Endometrium (tissue), 2 donors: ENCODE results near the gene MITD1.
"Not testable (repeated sequence)": the region's sequence is repeated elsewhere in the genome, so short reads cannot be mapped to it uniquely, and the experiment has no call there.

Experiments used
- FAIRE-seq: peaks from 2 replicates; lab custom pipeline; 2012; peaks lifted over from hg19 to GRCh38; lab: Jason Lieb, UNC
- donor health status: control.
- donor health status: control.

Gene MITD1

DNA sequence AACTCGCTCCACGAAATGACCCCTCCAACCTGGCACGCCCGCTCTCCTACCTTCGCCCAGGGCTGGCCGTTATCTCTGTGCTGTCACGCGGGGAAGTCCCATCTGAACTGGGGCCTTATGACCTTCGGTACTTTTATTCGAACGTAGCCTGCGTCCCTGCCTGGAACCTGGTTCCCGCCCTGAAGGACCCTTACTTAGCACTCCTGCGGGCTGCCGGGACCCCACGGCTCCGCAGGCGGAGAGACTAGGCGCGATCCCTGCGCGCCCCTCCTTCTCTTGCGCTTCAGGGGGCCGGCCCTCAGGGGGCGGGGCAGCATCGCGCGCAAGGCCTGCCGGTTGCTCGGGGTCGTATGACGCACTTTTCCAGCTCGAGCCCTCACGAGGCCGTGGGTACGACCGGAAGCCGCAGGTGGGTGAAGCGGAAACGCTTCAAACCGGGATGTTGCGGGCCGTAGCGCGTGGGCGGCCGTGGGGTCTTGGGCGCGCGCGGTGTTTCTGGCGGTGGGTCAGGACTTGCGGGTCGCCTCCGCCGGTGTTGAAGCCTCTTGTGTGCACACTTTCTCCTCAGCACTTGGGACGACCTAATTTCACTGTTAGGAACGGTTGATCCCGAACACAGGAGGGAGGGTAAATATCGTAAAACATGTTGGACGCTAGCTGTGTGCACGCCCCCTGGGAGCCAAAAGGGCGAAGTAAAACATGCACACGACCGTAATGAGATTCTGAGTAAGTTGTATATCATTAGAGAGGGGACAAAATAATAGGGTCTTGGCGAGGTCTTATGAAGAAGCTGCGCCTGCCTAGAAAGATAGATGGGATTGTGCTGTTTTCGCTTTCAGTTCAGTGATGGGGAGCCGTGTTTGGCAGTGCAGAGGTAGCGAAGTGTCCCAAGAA is 26.0 kb downstream of the MITD1 start, which contains the start of the genes LIPT1 and TSGA10:
LIPT1 (plus strand) TSS at position 325 of the 894 bp plus-strand sequence. CDS start 6,991 bp downstream, outside the sequence.
TSGA10 (minus strand) TSS at position 300 of the 894 bp plus-strand sequence. CDS start 45,503 bp downstream, outside the sequence.
- no peak for FAIRE-seq

DNA sequence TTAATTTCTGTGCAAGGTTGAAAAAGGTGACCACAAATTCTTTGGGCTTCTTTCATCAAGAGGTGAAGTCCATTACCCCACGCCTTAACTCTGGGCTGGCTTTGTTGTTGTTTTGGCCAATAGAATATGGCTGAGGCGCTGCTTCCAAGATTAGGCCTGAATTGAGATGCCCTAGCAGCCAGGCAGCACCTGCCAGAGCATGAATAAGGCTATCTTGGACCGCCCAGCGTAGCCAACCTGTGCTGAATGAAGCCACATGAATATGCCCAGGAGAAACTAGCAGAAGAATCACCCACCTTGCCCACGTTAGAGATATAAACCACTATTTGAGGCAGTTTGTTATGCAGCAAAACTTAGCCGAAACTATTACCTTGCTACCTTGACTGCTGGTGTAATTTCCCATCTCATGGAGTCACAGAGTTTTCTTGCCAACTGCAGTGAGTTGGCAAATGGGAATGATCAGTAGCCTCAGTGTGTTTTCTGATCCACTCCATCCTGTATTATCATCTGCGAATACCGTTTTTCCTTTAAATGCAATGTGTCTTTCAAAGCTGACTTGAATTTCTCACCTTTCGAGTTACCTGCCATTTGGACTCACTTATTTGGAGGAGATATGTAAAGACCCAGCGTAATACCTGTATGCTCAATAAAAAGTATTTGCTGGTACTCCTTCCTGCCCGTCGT is 26.8 kb downstream of the MITD1 start:
- FAIRE-seq: no peak

DNA sequence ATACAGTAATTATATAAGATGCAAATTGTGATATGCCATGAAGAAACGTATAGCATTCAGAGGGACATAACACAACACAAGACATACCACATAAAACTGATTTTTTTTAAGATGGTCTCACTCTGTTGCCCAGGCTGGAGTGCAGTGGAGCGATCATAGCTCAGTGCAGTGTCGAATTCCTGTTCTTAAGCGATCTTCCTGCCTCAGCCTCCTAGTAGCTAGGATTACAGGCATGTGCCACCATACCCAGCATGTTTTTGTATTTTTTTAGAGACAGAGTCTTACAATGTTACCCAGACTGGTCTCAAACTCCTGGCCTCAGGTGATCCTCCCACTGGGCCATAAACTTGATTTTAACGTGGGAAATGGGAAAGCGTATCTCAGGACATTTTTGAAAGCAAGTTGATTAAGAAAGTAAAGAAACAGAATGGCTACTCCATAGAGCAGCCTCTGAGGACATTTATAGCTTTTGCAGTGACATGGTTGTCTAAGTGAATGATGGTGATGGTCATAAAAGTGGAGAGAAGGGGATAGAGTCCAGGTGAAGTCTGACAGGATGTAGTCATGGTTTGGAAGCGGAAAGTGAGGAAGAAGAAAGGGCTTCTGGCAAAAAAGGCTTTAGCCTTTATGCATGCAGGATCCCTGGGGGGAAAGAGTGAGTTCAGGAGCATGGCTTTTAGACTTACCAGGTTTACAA is 28.5 kb downstream of the MITD1 start:
- FAIRE-seq: no peak

DNA sequence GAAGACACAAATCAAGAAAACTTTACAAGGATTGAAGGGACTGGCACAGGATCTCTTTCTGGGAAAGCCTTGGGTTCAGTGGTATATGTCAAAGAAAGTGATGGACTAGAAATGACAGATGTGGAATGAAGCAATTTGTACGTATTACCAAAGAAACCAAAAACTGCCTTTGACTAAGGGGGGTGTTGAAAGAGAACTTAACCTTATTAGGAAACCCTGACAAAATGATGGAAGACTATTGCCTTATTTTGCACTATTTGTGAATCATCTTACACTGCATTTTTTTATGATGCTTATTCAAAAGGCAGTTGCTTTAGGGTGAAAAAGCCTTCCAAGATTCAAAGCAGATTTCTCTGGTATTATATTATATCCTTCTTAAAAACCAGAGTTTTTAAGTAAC is 30.2 kb downstream of the MITD1 start:
- no peak for FAIRE-seq

DNA sequence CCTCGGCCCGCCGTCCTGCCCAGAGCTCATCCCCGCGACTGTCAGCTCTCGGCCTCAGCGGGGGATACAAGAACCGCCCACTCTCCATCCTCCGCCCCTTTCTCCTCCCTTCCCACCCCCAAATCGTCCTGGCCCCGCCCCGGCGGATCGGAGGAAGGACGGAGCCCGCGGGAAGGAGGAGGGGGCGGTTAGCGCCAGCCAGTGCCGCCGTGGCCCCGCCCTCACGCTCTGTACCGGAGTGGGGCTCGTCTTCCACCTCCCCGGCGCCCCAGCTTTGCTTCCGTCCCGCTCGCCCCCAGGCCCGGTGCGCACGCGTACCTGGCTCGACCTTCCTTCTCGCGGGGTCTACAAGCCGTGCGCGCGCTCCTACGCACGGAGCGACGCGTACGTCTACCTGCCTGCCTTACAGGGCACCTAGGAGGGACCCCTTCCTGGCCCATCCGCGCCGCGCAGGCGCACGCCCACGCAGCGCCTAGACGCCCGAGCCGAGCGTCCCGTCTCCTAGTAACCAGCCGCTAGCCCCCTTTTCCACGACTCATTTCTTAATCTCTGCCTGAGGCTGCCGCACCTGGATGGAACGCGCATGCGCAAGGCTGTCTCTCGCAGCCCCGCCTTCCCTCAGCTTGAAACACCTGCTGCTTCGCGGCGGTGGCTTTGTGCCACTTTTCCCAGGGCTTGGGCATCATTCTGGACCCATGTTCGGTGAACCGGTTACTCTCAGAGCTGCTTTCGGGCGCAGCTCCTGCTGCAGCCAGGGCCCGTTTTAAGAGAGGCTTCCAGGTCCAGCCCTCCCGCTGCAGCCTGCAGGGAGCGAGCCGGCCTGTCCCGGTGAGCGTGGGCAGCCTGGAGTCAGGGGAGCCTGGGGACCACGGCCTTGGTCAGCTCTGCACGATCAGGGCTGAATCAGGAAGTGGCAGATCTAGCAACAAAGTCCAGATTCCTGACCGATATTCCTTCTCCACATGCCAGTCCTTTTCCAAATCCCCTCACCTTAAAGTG is 39.4 kb downstream of the MITD1 start, which contains the start of gene C2orf15:
C2orf15 (plus strand) TSS at position 598 of the 999 bp plus-strand sequence. CDS start 8,852 bp downstream, outside the sequence.
- no peak for FAIRE-seq

DNA sequence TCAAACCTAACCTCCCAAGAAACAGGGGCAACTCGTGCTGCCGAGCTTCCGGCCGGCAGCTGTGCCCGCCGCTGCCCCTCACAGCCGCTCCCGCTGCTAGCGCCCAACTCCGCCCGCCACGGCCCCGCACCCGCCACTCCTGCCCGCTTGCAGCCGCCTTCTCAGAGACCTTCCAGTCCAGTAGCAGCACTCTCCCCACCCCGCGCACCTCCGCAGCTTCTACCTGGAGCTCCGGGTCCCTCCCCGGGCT is 40.1 kb downstream of the MITD1 start:
- FAIRE-seq: no peak

DNA sequence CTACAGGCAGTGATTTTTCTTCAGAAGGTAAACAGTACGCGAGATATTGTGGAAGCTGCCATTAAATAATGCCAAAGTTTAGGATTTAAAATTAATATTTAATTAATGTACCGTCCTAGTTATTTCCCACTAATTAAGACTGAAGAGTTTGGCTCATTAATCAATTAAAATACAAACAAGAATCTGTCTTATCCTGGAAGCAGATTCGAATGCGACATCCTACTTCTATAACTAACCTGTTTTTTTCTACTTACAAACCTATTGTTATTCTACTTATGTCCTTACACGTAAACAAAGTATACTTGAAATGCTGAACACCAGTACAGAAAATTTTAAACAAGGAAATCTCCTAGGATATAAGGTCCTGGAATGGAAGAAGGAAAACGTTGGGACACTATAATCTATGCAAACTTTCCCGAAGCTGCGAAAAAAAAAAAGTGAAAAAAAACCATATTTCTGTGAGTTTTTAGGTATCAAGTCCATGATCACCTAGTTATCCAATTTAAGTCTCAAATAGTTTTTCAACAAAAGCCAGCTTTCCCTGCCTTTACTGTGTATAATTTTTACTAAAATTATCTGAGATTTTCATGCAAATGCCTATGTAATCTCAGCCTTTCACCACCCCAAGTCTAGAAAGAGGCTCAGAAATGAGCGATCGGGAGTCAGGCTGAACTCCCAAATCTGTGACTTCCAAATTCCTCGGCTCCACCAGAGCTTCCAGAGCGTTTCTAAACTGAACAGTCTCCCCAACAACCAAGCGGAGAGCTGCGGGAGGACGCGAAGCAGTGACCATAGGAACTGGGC is 40.6 kb downstream of the MITD1 start:
- no peak for FAIRE-seq

DNA sequence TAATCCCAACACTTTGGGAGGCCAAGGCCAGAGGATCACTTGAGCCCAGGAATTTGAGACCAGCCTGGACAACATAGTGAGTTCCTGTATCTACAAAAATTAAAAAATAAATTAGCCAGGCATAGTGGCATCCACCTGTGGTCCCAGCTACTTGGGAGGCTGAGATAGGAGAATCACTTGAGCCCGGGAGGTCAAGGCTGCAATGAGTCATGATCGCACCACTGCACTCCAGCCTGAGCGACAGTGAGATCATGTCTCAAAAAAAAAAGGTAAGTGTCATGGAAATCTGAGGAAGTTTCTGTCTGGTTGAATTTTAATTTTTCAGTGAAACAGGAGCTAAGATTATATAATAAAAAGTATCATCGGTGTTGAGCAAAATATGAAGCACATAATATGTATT is 41.9 kb downstream of the MITD1 start:
- FAIRE-seq: no peak

DNA sequence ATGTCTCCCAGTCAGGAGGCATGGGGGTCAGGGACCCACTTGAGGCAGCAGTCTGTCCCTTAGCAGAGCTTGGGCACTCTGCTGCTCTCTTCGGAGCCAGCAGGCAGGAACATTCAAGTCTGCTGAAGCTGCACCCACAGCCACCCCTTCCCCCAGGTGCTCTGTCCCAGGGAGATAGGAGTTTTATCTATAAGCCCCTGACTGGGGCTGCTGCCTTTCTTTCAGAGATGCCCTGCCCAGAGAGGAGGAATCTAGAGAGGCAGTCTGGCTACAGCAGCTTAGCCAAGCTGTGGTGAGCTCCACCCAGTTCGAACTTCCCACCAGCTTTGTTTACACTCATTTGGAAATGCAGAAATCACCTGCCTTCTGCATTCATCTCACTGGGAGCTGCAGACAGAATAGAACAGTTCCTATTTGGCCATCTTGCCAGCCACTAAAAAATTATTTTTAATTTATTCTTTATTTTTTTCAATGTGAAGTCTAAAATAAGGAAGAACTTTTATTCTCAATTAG is 45.8 kb downstream of the MITD1 start:
- FAIRE-seq: not testable (repeated sequence)

DNA sequence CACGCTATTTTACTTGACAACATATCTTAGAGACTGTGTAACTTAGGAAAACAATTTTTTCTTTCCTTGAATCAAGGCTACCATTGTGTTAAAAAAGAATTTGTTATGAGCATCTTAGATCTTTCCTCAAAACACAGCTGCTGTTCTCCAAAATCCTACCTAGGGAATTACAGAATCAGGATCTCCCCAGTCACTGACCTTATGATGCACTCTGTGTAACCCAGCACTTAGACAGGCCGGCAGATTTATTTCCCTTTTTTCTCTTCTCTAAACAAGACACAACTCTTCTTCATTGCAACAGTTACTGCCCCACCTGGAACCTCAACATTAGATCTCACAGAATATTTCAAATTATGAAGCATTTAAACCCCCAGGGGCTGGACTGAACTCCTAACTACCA is 52.9 kb downstream of the MITD1 start:
- FAIRE-seq: no peak
